Cardiac fibroblast (primary cell): ENCODE data around the gene CAMK2N1.

Source experiments
- DNase-seq, 2 donors: peaks; one replicate each; pipeline versions ENCODE4 v3.0.0 to v3.0.0-alpha.2; 2010; ENCODE audit warnings: low read depth in 2 of 2
- H3K4me3 ChIP-seq, 2 donors: replicated peaks in 1 of 2; 1 replicate in 1 of 2; 2 replicates in 1 of 2; pipeline ENCODE4 v1.5.1; 2011; ENCODE audit warnings: low read depth in 2 of 2, low read length in 2 of 2, mild to moderate bottlenecking in 2 of 2, moderate library complexity in 1 of 2
- TF ChIP-seq, protein P1 (sequence below): IDR thresholded peaks from one replicate; pipeline ENCODE4 v1.5.1; 2011; ENCODE audit warnings: low read depth, mild to moderate bottlenecking, low read length, inconsistent platforms

The CAMK2N1 gene

DNA sequence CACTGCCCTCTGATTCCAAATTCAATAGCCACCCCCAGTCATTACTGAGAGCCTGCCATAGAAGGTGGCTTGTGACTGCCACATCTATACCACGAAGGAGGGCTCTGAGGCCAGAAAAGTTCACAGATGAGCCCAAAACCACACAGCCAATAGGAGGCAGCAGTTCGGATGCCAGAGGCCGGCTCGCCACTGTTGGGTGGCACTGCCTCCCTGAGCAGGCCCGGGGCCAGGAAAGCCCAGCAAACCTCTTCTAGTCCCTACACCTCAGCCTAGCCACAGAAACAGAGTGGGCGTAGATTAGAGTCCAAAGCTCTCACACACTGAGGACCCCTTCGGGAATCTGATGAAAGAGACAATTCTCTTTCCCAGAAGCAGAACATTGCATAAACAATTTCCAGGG, 5.9 kb upstream of the CAMK2N1 start:
- TF ChIP-seq, protein P1, sequence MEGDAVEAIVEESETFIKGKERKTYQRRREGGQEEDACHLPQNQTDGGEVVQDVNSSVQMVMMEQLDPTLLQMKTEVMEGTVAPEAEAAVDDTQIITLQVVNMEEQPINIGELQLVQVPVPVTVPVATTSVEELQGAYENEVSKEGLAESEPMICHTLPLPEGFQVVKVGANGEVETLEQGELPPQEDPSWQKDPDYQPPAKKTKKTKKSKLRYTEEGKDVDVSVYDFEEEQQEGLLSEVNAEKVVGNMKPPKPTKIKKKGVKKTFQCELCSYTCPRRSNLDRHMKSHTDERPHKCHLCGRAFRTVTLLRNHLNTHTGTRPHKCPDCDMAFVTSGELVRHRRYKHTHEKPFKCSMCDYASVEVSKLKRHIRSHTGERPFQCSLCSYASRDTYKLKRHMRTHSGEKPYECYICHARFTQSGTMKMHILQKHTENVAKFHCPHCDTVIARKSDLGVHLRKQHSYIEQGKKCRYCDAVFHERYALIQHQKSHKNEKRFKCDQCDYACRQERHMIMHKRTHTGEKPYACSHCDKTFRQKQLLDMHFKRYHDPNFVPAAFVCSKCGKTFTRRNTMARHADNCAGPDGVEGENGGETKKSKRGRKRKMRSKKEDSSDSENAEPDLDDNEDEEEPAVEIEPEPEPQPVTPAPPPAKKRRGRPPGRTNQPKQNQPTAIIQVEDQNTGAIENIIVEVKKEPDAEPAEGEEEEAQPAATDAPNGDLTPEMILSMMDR = no peak
- H3K4me3 ChIP-seq = no peak overlapping the region
- no peak for DNase-seq

DNA sequence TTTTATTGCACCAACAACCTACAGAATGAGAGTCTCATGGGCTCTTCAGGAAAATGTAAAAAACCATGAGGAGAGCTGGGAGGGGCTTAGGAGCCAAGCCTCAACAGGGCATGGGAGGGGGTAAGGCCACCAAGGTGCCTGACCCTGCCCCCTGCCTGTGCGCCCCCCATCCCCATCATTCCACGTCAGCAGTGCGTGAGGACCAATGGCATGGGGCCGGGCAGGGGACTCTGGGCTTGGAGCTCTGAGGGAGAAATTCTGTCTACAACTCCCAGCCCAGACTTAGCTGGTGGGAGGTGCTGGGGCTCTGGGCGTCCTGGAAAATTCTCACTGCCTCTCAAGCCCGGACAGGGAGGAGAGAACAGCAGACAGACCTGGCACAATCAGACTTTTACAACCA, 5.2 kb upstream of the CAMK2N1 start:
- TF ChIP-seq, protein P1 = no peak
- DNase-seq = no peak
- H3K4me3 ChIP-seq = no peak overlapping the region

DNA sequence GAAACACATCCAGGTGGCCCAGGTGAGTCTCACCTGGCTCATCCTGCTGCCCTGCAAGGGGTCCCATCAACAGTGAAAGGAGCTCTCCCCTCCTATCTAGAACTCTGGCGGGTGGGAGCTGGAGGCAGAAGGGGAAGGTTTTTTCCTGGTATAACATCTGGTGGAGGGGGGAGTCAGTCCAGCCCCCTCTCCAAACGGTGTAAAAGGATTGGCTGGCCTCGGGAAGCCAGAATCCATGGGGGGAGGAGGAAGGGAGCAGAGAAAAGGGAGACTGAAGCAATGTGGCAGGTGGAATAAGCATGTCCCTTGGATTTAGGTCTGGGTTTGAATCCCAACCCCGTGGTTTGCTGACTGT, 1.2 kb upstream of the CAMK2N1 start:
- DNase-seq = no peak
- no peak overlapping the region for H3K4me3 ChIP-seq
- TF ChIP-seq, protein P1 = no peak

DNA sequence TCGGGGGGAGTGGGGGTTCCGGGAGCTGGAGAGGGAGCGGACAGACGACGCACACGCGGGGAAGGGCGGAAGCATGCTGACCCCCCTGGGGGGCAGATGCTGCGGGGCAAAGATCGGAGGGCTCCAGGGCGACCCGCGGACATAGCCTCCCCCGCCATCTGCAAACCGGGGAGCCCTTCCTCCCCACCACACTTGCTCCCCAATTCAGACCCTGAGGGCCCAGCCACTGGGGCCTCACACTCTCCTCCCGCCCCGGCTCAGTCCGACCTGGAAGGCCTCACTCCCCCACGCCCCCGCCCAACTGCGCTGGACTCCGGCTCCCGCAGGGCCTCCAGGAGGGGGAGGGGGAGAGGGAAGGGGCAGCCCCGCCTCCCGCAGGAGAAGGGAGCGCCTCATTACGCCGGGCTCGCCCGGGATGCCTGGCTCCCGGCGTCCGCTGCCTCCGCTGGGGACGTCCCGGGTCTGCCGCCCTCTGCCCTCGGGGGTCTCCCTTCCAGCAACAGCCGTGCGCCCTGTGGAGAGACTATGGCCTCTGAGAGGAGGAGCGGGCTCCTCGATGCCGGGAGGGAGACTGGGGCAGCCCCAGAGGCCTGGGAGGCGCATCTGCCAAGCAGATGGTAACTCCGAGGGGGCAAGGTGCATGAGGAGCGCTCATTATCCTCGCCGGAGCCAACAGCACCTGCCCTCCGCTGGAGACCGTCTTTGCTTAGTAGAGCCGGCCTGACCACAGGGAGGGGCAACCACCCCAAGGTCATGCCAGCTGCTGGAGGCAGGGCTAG, 636 bp upstream of the CAMK2N1 start:
- TF ChIP-seq, protein P1 = no peak
- DNase-seq = peak; percentile 54 to 81
- H3K4me3 ChIP-seq = peak overlapping the region; percentile 63 to 80

DNA sequence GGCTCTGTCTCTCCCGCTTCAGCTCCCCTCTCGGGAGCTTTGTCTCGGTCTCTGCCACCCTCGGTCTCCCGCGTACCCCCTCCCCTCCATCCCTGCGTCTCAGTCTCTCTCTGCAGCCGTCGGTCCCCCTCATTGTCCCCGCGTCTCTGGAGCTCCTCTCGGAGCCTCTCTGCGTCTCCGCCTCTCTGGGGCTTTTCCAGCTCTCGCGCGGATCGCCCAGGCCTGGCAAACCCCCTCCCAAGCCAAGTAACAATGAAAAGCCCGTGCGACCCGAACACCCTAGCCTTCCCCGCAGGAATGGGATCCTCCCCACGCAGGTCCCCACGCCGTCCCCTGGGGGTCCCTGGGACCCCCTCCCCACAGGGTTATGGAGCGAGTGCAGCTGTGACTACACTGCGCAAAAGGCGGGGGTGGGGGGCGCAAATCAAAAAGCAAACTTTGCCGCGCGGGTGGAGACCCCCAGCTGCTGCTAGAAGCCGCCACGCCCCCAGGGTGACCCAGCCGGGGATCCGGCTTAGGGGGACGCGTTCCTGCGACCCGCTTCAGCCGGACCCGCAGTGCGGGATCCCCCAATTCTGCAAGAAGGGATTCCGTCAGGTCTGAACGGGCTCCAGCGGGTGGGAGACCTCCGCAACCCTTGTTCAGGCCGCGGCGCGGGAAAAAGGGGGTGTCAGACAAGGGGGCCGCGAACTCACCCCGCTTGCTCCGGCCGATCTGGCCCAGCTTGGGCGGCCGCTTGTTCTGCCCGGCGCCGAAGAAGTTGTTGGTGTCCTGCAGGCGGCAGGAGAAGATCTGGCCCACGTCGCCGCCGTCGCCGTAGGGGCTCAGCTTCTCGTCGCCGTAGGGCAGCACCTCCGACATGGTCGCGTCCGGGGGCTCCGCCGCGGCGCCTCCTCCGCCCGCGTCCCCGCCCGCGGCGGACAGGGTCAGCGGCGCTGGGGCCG, 1.2 kb downstream of the CAMK2N1 start:
- DNase-seq = peak; percentile 21 to 25
- TF ChIP-seq, protein P1 = no peak
- peak overlapping the region; percentile 80 to 94 for H3K4me3 ChIP-seq

DNA sequence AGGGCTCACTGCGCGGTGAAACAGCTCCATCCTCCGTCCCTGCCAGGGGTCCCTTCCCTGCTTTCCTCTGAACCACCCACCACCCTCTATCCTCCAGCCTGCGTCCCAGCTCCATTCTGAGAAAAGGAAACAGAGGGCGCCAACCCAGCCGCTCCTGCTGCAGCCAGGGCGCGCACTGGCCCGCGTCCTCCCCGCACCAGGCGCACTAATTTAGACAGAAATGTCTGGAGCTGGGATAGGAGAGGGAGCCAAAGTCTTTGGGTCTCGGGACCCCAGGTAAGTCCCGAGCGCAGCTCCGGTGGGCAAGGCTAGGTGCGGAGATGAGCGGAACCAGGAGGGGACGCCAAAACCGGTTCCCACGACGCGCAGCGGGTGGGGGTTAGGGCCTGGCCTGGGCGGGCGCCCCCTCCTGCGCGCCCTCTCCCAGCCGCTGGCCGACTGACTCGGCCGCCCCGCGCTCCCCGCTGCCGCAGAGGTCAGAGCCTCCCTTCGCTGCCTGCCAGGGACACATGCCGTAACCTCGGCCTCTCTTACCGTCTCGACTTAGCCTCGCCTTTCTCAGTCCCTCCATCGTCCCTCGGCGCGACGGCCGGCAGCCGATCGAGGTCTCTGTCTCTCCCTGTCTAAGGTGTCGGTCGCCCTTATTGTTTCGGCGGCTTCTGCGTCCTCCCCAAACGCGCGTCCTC, 2.0 kb downstream of the CAMK2N1 start:
- H3K4me3 ChIP-seq = peak overlapping the region; percentile 80 to 94
- TF ChIP-seq, protein P1 = no peak
- peak; percentile 44 to 65 for DNase-seq
